Hepatocyte (in vitro differentiated cells): ENCODE measurements around the gene MAN1C1. TPM values are rescaled to one million over a fixed set of nuclear protein-coding genes. Genes with fewer than 3 reads are reported as not detected.

Source experiments
- DNase-seq: peaks from one replicate; pipeline ENCODE4 v3.0.0-alpha.2; 2016; ENCODE audit warnings: low spot score
- H2AFZ ChIP-seq: fragments of 200-600 bp; sonication (generic); 2 replicates; pipeline ENCODE4 v1.6.0; 2016; ENCODE audit warnings: antibody characterized with exemption, mild to moderate bottlenecking
- H3K27ac ChIP-seq: fragments of 200-600 bp; sonication (generic); 2 replicates; pipeline ENCODE4 v1.5.1; 2016; ENCODE audit warnings: mild to moderate bottlenecking
- H3K27me3 ChIP-seq: fragments of 200-600 bp; sonication (generic); 2 replicates; pipeline ENCODE4 v1.6.1; 2016
- H3K36me3 ChIP-seq: fragments of 200-600 bp; sonication (generic); replicated peaks from 2 replicates; pipeline ENCODE4 v1.5.1; 2016; ENCODE audit warnings: low read depth; ENCODE audit not compliant: insufficient read depth
- H3K4me1 ChIP-seq: fragments of 200-600 bp; sonication (generic); 2 replicates; pipeline ENCODE4 v1.5.1; 2016; ENCODE audit warnings: mild to moderate bottlenecking, moderate library complexity; ENCODE audit not compliant: insufficient read depth
- H3K4me2 ChIP-seq: fragments of 200-600 bp; sonication (generic); 2 replicates; pipeline ENCODE4 v1.6.0; 2016
- H3K4me3 ChIP-seq: fragments of 200-600 bp; sonication (generic); 2 replicates; pipeline ENCODE4 v1.5.1; 2016; ENCODE audit warnings: mild to moderate bottlenecking
- H3K79me2 ChIP-seq: fragments of 200-600 bp; sonication (generic); 2 replicates; pipeline ENCODE4 v1.6.0; 2017; ENCODE audit warnings: mild to moderate bottlenecking
- H3K9me2 ChIP-seq: fragments of 200-600 bp; sonication (generic); replicated peaks from 2 replicates; pipeline ENCODE4 v1.6.0; 2017; ENCODE audit warnings: mild to moderate bottlenecking; ENCODE audit not compliant: insufficient read depth
- H3K9me3 ChIP-seq: fragments of 200-600 bp; sonication (generic); 2 replicates; pipeline ENCODE4 v1.5.1; 2016; ENCODE audit warnings: low read depth, mild to moderate bottlenecking
- H4K20me1 ChIP-seq: fragments of 200-600 bp; sonication (generic); 2 replicates; pipeline ENCODE4 v1.6.0; 2016; ENCODE audit warnings: mild to moderate bottlenecking; ENCODE audit not compliant: insufficient read depth, poor library complexity, severe bottlenecking
- EZH2 ChIP-seq: fragments of 200-600 bp; sonication (generic); IDR thresholded peaks from 2 replicates; pipeline ENCODE4 v1.6.1; 2016; ENCODE audit warnings: antibody characterized with exemption, mild to moderate bottlenecking, borderline replicate concordance
- EZH2phosphoT487 ChIP-seq: fragments of 200-600 bp; sonication (generic); IDR thresholded peaks from one replicate; pipeline ENCODE4 v1.6.1; 2018; ENCODE audit warnings: antibody characterized with exemption, mild to moderate bottlenecking, low read depth, moderate library complexity; ENCODE audit not compliant: unreplicated experiment, severe bottlenecking
- WGBS: methylation state at CpG from one replicate; pipeline ENCODE4 v1.1.6; 2016; ENCODE audit warnings: low lambda C conversion rate; ENCODE audit errors: missing lambda C conversion rate; 5-methylcytosine and 5-hydroxymethylcytosine counted together
- polyA plus RNA-seq: library from polyadenylated mRNA; unstranded; fragments of >200 nt; fragmentation: Nextera tagmentation; extraction: Ambion mirVana; gene quantifications from 2 replicates; pipeline ENCODE4 v1.2.1, GENCODE V29; 2016
- total RNA-seq: library from RNA; depleted of rRNA; stranded (reverse); fragments of >200 nt; gene quantifications from 2 replicates; pipeline ENCODE4 v1.2.3, GENCODE V29; 2014
- TF ChIP-seq, protein P1 (sequence below): fragments of 200-600 bp; sonication (generic); IDR thresholded peaks from 2 replicates; pipeline ENCODE4 v1.5.1; 2016; ENCODE audit warnings: antibody characterized with exemption, mild to moderate bottlenecking; ENCODE audit not compliant: poor library complexity

MAN1C1 gene
- total and polyA plus RNA-seq, 2 experiments from 2014 or later, result 20.6 to 29.3 TPM

DNA sequence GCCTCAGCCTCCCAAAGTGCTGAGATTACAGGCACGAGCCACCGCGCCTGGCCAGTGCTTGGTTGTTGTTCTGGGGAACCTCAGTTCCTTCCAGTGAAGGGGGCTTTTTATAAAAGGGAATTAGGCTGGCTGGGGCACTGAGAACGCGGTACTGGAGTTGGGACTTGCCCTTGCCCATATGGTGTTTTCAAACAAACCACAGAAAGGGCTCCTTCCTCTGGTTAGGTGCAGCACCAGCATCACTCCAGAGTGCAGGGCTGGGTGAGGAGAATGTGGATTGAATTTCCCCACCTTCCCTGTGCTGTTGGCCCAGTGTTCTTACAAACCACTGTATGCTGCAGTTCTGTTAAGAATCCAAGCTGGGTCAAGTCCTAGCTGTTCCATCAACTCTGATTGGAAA is 5.3 kb downstream of the MAN1C1 start:
- H4K20me1 ChIP-seq, result no peaks in the 10 kb centered on the region
- H3K27me3 ChIP-seq, result peaks cover 3% of the 10 kb centered on the region
- WGBS, result 99% methylated on average over 5 of the region's 5 CpGs
- peaks cover 17% of the 10 kb centered on the region for H3K4me1 ChIP-seq
- H3K79me2 ChIP-seq, result peaks cover 26% of the 10 kb centered on the region
- DNase-seq, result no peak
- no peaks in the 10 kb centered on the region for H3K36me3 ChIP-seq
- no peak overlapping the region for H3K27ac ChIP-seq
- H3K4me3 ChIP-seq, result no peak overlapping the region
- no peak overlapping the region for H3K4me2 ChIP-seq
- H3K9me2 ChIP-seq, result no peaks in the 10 kb centered on the region
- TF ChIP-seq EZH2phosphoT487, result no peak
- TF ChIP-seq, protein P1, sequence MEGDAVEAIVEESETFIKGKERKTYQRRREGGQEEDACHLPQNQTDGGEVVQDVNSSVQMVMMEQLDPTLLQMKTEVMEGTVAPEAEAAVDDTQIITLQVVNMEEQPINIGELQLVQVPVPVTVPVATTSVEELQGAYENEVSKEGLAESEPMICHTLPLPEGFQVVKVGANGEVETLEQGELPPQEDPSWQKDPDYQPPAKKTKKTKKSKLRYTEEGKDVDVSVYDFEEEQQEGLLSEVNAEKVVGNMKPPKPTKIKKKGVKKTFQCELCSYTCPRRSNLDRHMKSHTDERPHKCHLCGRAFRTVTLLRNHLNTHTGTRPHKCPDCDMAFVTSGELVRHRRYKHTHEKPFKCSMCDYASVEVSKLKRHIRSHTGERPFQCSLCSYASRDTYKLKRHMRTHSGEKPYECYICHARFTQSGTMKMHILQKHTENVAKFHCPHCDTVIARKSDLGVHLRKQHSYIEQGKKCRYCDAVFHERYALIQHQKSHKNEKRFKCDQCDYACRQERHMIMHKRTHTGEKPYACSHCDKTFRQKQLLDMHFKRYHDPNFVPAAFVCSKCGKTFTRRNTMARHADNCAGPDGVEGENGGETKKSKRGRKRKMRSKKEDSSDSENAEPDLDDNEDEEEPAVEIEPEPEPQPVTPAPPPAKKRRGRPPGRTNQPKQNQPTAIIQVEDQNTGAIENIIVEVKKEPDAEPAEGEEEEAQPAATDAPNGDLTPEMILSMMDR, result no peak
- TF ChIP-seq EZH2, result no peak
- H2AFZ ChIP-seq, result no peak overlapping the region
- no peaks in the 10 kb centered on the region for H3K9me3 ChIP-seq

DNA sequence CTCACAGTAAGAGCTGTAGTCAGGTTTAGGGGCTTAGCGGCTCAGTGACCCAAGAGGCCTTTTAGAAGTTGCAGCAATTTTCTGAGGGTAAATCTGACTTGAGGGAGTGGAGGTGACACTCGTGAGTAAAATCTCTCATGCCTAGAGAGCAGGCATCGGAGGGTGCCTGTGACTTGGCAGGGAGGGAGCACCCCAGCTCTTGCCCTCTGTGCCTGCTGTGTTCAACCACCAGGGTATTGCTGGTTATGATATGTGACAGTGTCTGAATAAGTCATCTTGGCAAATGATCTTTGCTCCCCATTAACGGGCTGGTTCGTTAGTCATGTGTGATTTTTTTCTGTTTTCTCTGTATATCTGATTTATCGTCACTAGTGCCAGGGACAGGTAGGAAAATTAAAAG is 5.9 kb downstream of the MAN1C1 start:
- Histone ChIP-seq H3K4me2 (no peak overlapping the region), H3K27ac (no peak overlapping the region), H3K79me2 (peaks cover 25% of the 10 kb centered on the region), H3K27me3 (peaks cover 3% of the 10 kb centered on the region), H4K20me1 (no peaks in the 10 kb centered on the region), H3K9me2 (no peaks in the 10 kb centered on the region), H3K4me1 (peaks cover 16% of the 10 kb centered on the region), H2AFZ (no peak overlapping the region), H3K9me3 (no peaks in the 10 kb centered on the region), H3K36me3 (no peaks in the 10 kb centered on the region), H3K4me3 (no peak overlapping the region)
- 87% methylated on average over 6 of the region's 6 CpGs for WGBS
- no peak for DNase-seq
- TF ChIP-seq EZH2phosphoT487 (no peak), EZH2 (no peak)
- TF ChIP-seq, protein P1, result no peak

DNA sequence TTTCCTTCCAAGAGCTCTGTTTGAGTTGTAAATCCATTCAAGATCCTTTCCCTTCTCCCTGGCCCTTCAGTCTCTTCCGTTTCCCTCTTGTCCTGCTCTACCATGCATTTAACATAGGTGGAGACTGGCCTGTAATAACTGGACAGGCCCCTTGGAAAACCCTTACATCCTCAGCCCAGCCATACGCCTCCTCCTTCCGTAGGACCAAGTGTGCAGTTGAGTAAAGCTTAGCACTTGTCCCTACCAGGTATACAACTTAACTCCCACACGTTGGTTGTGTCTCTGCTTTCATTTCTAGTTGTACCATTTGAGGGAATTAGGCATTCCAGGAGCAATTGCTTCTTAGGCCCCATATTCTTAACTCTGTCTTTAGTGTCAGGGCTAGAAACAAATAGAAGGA is 6.4 kb downstream of the MAN1C1 start:
- DNase-seq, result no peak
- H3K27ac ChIP-seq, result no peak overlapping the region

More for the DNA sequence above, 6.4 kb downstream of the MAN1C1 start:
- TF ChIP-seq EZH2 (no peak), EZH2phosphoT487 (no peak)
- TF ChIP-seq, protein P1, result no peak
- H3K79me2 ChIP-seq, result peaks cover 22% of the 10 kb centered on the region
- H2AFZ ChIP-seq, result no peak overlapping the region
- peaks cover 3% of the 10 kb centered on the region for H3K27me3 ChIP-seq
- no peaks in the 10 kb centered on the region for H4K20me1 ChIP-seq
- no peaks in the 10 kb centered on the region for H3K9me2 ChIP-seq
- no peaks in the 10 kb centered on the region for H3K9me3 ChIP-seq
- H3K4me2 ChIP-seq, result no peak overlapping the region
- H3K36me3 ChIP-seq, result no peaks in the 10 kb centered on the region
- 83% methylated on average over 4 of the region's 4 CpGs for WGBS
- peaks cover 12% of the 10 kb centered on the region for H3K4me1 ChIP-seq
- no peak overlapping the region for H3K4me3 ChIP-seq
